Activated CD8-positive, alpha-beta T cell treated with anti-CD3 and anti-CD28 coated beads for 36 hours (primary cell): ENCODE measurements around the gene OSBPL10. TPM values are rescaled to one million over a fixed set of nuclear protein-coding genes. Genes with fewer than 3 reads are reported as not detected.
A peak's percentile ranks its signal among the peaks of the same experiment; 100 is the strongest.

Experiments used
- ATAC-seq: fragments of 200-7000 bp; cut with Tn5 transposase; one replicate; pipeline ENCODE4 v1.10.0; 2021; ENCODE audit warnings: mild to moderate bottlenecking, moderate library complexity
- CTCF ChIA-PET: fragments of 350-600 bp; sonication (Branson Sonifier 250); formaldehyde crosslinking; loops from one replicate; lab custom pipeline; 2021; ENCODE audit warnings: antibody characterized with exemption; lab: Charles Lee
- POLR2A ChIA-PET: fragments of 350-600 bp; sonication (Branson Sonifier 250); formaldehyde crosslinking; loops from one replicate; lab custom pipeline; 2021; ENCODE audit warnings: antibody characterized with exemption; lab: Charles Lee
- DNase-seq: peaks from one replicate; pipeline ENCODE4 v3.0.0-alpha.2; 2020
- H3K27ac Mint-ChIP-seq: one replicate; pipeline ENCODE4 v1.8.0; 2021; ENCODE audit warnings: mild to moderate bottlenecking, mixed read lengths
- H3K27me3 Mint-ChIP-seq: one replicate; pipeline ENCODE4 v1.8.0; 2021; ENCODE audit warnings: mixed read lengths
- H3K36me3 Mint-ChIP-seq: one replicate; pipeline ENCODE4 v1.8.0; 2021; ENCODE audit warnings: low read depth, mixed read lengths
- H3K4me1 Mint-ChIP-seq: one replicate; pipeline ENCODE4 v1.8.0; 2021; ENCODE audit warnings: low read depth, mixed read lengths
- H3K4me3 Mint-ChIP-seq: one replicate; pipeline ENCODE4 v1.8.0; 2021; ENCODE audit warnings: mild to moderate bottlenecking, moderate library complexity, mixed read lengths
- H3K9me3 Mint-ChIP-seq: one replicate; pipeline ENCODE4 v1.8.0; 2021; ENCODE audit warnings: mixed read lengths
- intact Hi-C: fragments of 100-400 bp; cut with micrococcal nuclease; formaldehyde crosslinking; loops from one replicate; pipeline ENCODE4 v1.10.0; 2022
- total RNA-seq, 2 experiments: library from RNA; stranded (reverse); gene quantifications; one replicate each; pipeline ENCODE4 v1.2.3, GENCODE V29; 2021
- TF ChIP-seq, protein P1 (sequence below): fragments of 200-600 bp; IDR thresholded peaks from one replicate; pipeline ENCODE4 v1.8.0; 2022; ENCODE audit warnings: antibody characterized with exemption, mild to moderate bottlenecking

The OSBPL10 gene
- total RNA-seq, 2 experiments from 2014 or later = 1.9 to 2.1 TPM

- Mint-ChIP-seq H3K36me3 (no peaks in the 10 kb centered on the region), H3K4me1 (peaks cover 5% of the 10 kb centered on the region), H3K27me3 (no peaks in the 10 kb centered on the region), H3K4me3 (no peak overlapping the region), H3K9me3 (no peaks in the 10 kb centered on the region), H3K27ac (no peak overlapping the region)
- no peak for ATAC-seq
- TF ChIP-seq, protein P1, sequence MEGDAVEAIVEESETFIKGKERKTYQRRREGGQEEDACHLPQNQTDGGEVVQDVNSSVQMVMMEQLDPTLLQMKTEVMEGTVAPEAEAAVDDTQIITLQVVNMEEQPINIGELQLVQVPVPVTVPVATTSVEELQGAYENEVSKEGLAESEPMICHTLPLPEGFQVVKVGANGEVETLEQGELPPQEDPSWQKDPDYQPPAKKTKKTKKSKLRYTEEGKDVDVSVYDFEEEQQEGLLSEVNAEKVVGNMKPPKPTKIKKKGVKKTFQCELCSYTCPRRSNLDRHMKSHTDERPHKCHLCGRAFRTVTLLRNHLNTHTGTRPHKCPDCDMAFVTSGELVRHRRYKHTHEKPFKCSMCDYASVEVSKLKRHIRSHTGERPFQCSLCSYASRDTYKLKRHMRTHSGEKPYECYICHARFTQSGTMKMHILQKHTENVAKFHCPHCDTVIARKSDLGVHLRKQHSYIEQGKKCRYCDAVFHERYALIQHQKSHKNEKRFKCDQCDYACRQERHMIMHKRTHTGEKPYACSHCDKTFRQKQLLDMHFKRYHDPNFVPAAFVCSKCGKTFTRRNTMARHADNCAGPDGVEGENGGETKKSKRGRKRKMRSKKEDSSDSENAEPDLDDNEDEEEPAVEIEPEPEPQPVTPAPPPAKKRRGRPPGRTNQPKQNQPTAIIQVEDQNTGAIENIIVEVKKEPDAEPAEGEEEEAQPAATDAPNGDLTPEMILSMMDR = no peak
- no peak for DNase-seq
- CTCF ChIA-PET = no interaction called here
- intact Hi-C loops = no loop called here
- POLR2A ChIA-PET = interaction anchor here (0.7 kb wide), 1 partner anchor 62 kb away, joined by 3 read pairs; no protein-coding TSS in a partner anchor
Measured at GRCh38 chr3:31967592-31967991, 13.5 kb downstream of the OSBPL10 start.

- Mint-ChIP-seq H3K9me3 (no peaks in the 10 kb centered on the region), H3K36me3 (no peaks in the 10 kb centered on the region), H3K4me3 (no peak overlapping the region), H3K4me1 (peaks cover 6% of the 10 kb centered on the region), H3K27me3 (no peaks in the 10 kb centered on the region), H3K27ac (no peak overlapping the region)
- TF ChIP-seq, protein P1 = no peak
- intact Hi-C loops = no loop called here
- POLR2A ChIA-PET = no interaction called here
- no peak for ATAC-seq
- CTCF ChIA-PET = no interaction called here
- DNase-seq = no peak
Measured at GRCh38 chr3:31966978-31967591, 14.0 kb downstream of the OSBPL10 start.

- H3K4me1 Mint-ChIP-seq = peaks cover 6% of the 10 kb centered on the region
- TF ChIP-seq, protein P1 = no peak
- H3K27me3 Mint-ChIP-seq = peaks cover 2% of the 10 kb centered on the region
- CTCF ChIA-PET = no interaction called here
- H3K4me3 Mint-ChIP-seq = no peak overlapping the region
- ATAC-seq (peak; percentile 39), DNase-seq (no peak)
- H3K36me3 Mint-ChIP-seq = no peaks in the 10 kb centered on the region
- intact Hi-C loops = no loop called here
- H3K9me3 Mint-ChIP-seq = no peaks in the 10 kb centered on the region
- H3K27ac Mint-ChIP-seq = no peak overlapping the region
- POLR2A ChIA-PET = no interaction called here
Measured at GRCh38 chr3:31962801-31963205, 18.3 kb downstream of the OSBPL10 start.

GRCh38 chr3:31960793-31961431 is 20.1 kb downstream of the OSBPL10 start:
- H3K27ac Mint-ChIP-seq = no peak overlapping the region
- DNase-seq = no peak
- no peaks in the 10 kb centered on the region for H3K36me3 Mint-ChIP-seq
- H3K9me3 Mint-ChIP-seq = peaks cover under 1% of the 10 kb centered on the region
- ChIA-PET CTCF (interaction anchor here (0.7 kb wide), 1 partner anchor 63 kb away, joined by 3 read pairs; no protein-coding TSS in a partner anchor), POLR2A (no interaction called here)
- peaks cover 6% of the 10 kb centered on the region for H3K4me1 Mint-ChIP-seq
- TF ChIP-seq, protein P1 = no peak
- H3K4me3 Mint-ChIP-seq = no peak overlapping the region
- intact Hi-C loops = no loop called here
- no peak for ATAC-seq
- peaks cover 2% of the 10 kb centered on the region for H3K27me3 Mint-ChIP-seq
